Heart left ventricle (tissue), 13 donors: Measurements from ENCODE around the gene PI4K2A.

Experiments
- CTCF ChIP-seq, 12 donors: fragments of 200-600 bp; sonication (generic) in 4 of 12; IDR thresholded peaks; one replicate each; pipeline versions ENCODE4 v1.5.0 to v1.8.0; 2018 to 2022; ENCODE audit warnings: antibody characterized with exemption in 12 of 12, mild to moderate bottlenecking in 5 of 12
- POLR2A ChIP-seq, 2 donors: fragments of 450-650 bp; IDR thresholded peaks; one replicate each; pipeline ENCODE4 v1.6.1; 2017; ENCODE audit warnings: antibody characterized with exemption in 2 of 2, mild to moderate bottlenecking in 2 of 2, moderate library complexity in 2 of 2
- donor health status: ischemic (EF 13 %, LVEDD 7.1; RV severe dilation, severe dysfunction).
- donor health status: DM: no; HTN: yes; CAD: no.
- donor health status: DM: no; HTN: no; CAD: no.
- donor health status: ischemic (EF 25% LVEDD 6.9; RV normal size, moderate dysfunction).
- donor health status: ischemic (EF 25% LVEDD 5.7; RV mildly dilated, moderate dysfunction).
- donor health status: ischemic (EF 35%, LVEDD 5.7; RV mildly dilated, moderate dysfunction).
- donor health status: nonischemic (EF 11% LVEDD 7.7; RV severe dilation, severe dysfunction).
- donor health status: DM: yes; HTN: yes; CAD: no.
- donor health status: PGD.
- donor health status: ischemic (EF 29% LVEDD 5.4; RV normal size, mild dysfunction).
- donor health status: nonischemic (EF 23%, LVEDD 6.1; RV moderate dilation, normal function).

- TF ChIP-seq CTCF (IDR thresholded peaks at IDR 0.05) (no peak), POLR2A (IDR thresholded peaks at IDR 0.05) (no peak)
These were observed 63.1 kb downstream of the PI4K2A start for GRCh38 chr10:97703398-97704067.
